NB4 (cell line): Measurements from ENCODE around the gene MAGI1.

Experiments used
- DNase-seq: peaks from one replicate; pipeline ENCODE4 v3.0.0; 2010; ENCODE audit warnings: low read depth
- H3K4me3 ChIP-seq: one replicate; pipeline ENCODE4 v1.5.1; 2011; ENCODE audit warnings: mild to moderate bottlenecking, low read depth, low read length, moderate library complexity
- CTCF ChIP-seq: IDR thresholded peaks from one replicate; pipeline ENCODE4 v1.5.1; 2012; ENCODE audit warnings: low read depth, low read length
- MAX ChIP-seq: IDR thresholded peaks from 2 replicates; pipeline ENCODE4 v1.6.1; 2011; ENCODE audit warnings: low read depth, low read length
- MYC ChIP-seq: IDR thresholded peaks from 2 replicates; pipeline ENCODE4 v1.6.1; 2011; ENCODE audit warnings: low read depth, low read length
- POLR2A ChIP-seq: IDR thresholded peaks from 2 replicates; pipeline ENCODE4 v1.6.1; 2011; ENCODE audit warnings: mild to moderate bottlenecking; ENCODE audit not compliant: insufficient read length; ENCODE audit errors: extremely low read depth

MAGI1 gene

DNA sequence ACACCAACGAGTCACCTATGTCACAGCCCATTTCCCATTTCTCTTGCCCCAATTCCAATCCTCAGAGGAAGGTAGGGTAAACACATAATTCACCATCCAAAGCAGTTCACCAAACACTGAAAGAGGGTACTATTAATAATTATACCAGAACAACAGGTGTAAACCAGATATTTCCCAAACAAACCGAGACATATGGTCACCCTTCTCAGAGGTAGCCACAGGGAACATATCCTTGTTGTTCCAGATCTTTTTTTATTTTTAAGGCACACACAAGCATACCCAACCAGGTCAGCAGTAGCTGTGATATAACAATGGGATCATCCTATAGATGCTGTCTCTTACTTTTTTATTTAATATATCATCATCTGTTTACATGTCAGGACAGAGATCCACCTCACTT is 24.7 kb downstream of the MAGI1 start:
- no peak for TF ChIP-seq MAX
- TF ChIP-seq POLR2A, result no peak
- TF ChIP-seq MYC, result no peak
- no peak for TF ChIP-seq CTCF
- no peak overlapping the region for H3K4me3 ChIP-seq
- DNase-seq, result no peak

GRCh38 chr3:66012711-66013110 is 26.0 kb downstream of the MAGI1 start:
- no peak for TF ChIP-seq MYC
- TF ChIP-seq MAX, result no peak
- TF ChIP-seq CTCF, result no peak
- H3K4me3 ChIP-seq, result no peak overlapping the region
- DNase-seq, result no peak

DNA sequence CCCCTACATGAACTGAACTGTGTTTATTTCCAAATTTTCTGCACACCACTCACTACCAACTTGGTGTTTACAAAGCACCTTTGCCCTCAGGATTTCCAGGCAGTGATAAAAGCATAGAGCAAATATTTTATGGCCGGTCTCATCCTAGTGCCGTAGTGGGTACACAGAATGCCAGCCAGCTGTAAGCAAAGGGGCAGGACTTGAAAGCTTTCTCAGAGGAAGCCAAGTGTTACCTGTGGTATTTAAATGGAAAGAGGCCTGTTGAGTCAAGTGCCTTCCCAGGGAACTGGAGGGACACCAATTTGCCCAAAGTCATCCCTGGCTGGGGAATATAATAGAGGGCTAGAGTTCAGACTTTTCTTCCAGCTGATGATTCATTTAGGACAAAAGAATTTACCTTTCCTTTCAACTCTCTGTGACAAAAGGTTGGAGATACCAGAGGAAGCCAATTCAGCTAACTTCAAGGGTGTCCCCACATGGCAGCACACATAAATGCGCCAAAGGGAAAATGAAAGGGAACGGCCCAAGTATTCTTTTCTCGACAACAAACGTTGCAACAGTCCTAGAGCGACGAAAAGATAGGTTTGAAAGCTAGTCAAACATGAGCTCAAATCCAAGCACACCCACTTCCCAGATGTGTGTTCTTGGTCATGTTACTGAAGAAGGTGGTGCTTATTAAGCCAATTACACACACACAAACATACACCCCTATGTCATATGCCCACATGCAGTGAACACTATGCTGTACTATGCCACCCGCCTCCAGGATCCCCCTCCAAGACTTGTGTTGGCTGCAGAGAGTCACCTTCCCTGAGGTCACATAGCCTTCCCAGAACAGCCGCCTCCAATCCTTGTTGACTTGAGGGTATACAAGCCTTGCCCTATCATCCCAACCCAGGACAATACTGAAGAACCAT is 27.7 kb downstream of the MAGI1 start:
- H3K4me3 ChIP-seq, result no peak overlapping the region
- no peak for TF ChIP-seq MYC
- TF ChIP-seq CTCF, result no peak
- no peak for TF ChIP-seq POLR2A
- no peak for TF ChIP-seq MAX
- DNase-seq, result no peak

DNA sequence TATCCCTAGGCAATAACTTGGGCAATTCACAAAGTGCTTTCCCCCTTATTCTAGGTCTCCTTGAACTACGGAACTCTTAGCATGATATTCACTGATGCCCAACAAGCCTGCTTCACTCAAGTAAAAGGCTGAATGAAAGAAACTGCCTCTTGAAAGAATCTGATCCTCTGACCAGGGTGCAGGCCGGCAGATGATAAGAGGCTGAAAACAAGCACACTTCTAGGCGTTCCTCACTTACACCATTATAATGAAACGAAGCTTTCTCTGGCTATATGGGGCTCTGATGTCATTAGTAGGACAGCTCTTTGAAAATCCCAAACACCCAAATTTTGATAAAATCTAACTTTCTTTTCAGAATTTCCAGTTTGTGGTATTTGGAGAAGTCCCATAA is 28.4 kb downstream of the MAGI1 start:
- TF ChIP-seq MYC (no peak), CTCF (no peak), POLR2A (no peak), MAX (no peak)
- no peak for DNase-seq
- H3K4me3 ChIP-seq, result no peak overlapping the region

DNA sequence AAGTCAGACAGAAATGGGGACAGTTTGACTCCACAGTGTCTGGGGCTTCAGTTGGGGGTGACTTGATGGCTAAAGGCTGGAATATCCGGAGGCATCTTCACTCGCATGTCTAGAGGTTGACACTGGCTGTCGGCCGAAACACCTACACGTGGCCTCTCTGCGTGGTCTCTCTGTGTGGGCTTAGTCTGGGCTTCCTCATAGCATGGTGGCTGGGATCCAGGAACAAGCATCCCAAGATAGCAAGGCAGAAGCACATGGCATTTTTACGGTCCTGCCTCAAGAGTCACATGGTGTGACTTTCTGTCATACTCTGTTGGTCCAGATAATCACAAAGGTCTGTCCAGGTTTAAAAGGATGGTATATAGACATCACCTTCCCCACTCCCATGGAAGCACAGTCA is 34.5 kb downstream of the MAGI1 start:
- TF ChIP-seq MAX, result no peak
- no peak for TF ChIP-seq CTCF
- TF ChIP-seq MYC, result no peak
- no peak for TF ChIP-seq POLR2A
- no peak overlapping the region for H3K4me3 ChIP-seq
- DNase-seq, result no peak

DNA sequence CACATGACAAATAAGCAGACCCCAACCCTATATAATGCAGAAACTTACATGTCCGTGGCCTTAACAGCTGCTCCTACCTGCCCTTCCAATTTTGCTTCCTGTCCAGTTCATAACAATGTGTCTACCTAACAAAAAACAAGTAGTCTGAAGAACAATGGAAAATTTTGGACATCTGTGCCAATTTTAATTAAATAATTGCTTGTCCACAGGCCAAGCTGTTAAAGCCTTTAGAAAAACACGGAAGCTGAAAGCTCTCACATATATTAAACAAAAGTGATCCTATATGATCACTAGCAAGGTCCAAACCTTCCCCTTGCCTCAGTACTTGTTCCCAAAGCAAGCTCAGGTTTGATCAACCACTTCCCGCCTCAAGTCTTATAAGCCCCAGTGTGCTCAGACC is 37.1 kb downstream of the MAGI1 start:
- no peak overlapping the region for H3K4me3 ChIP-seq
- no peak for DNase-seq
- TF ChIP-seq CTCF (no peak), POLR2A (no peak), MAX (no peak), MYC (no peak)
